HG03558 (cell line): ENCODE data around the gene RIPPLY3.

Source experiments
- ATAC-seq: cut with Tn5 transposase; IDR thresholded peaks from one replicate; pipeline ENCODE4 v1.9.1; 2021; ENCODE audit warnings: moderate number of reproducible peaks; ENCODE audit not compliant: unreplicated experiment; ENCODE audit errors: extremely low read depth

RIPPLY3 gene

GRCh38 chr21:37006486-37007291 lies at the start of gene RIPPLY3:
Gene RIPPLY3, plus strand, starts transcription at chr21:37006702. Its CDS starts 71 bp downstream, at chr21:37006773.
- ATAC-seq: no peak

- ATAC-seq: no peak
Observed at GRCh38 chr21:36959020-36959835, 47.3 kb upstream of the RIPPLY3 start.

GRCh38 chr21:36960676-36961284 lies 45.7 kb upstream of the RIPPLY3 start:
- ATAC-seq: no peak

- ATAC-seq: no peak
Observed at GRCh38 chr21:36962098-36962780, 44.3 kb upstream of the RIPPLY3 start.

- ATAC-seq: no peak
Observed at GRCh38 chr21:36964398-36964797, 42.1 kb upstream of the RIPPLY3 start.

- no peak for ATAC-seq
Observed at GRCh38 chr21:36964827-36965719, 41.4 kb upstream of the RIPPLY3 start.

- ATAC-seq: no peak
Observed at GRCh38 chr21:36965720-36966065, 40.8 kb upstream of the RIPPLY3 start.

GRCh38 chr21:36966066-36966820 lies 40.3 kb upstream of the RIPPLY3 start, which contains the start of gene HLCS:
Gene HLCS, minus strand, starts transcription at chr21:36966669. Its CDS starts 31 bp downstream, at chr21:36966638.
- peak; percentile 68 for ATAC-seq

GRCh38 chr21:36966821-36967768 lies 39.4 kb upstream of the RIPPLY3 start:
- no peak for ATAC-seq

GRCh38 chr21:36968414-36968813 lies 38.1 kb upstream of the RIPPLY3 start:
- ATAC-seq: no peak

- ATAC-seq: no peak
Observed at GRCh38 chr21:36968976-36969375, 37.5 kb upstream of the RIPPLY3 start.

GRCh38 chr21:36973986-36974850 lies 32.3 kb upstream of the RIPPLY3 start:
- ATAC-seq: no peak

GRCh38 chr21:36974851-36975192 lies 31.7 kb upstream of the RIPPLY3 start:
- no peak for ATAC-seq

- ATAC-seq: no peak
Observed at GRCh38 chr21:36976228-36976861, 30.2 kb upstream of the RIPPLY3 start.

GRCh38 chr21:36976882-36977651 lies 29.4 kb upstream of the RIPPLY3 start:
- ATAC-seq: no peak
